ENCODE data around the gene SEMA7A. TPM values are rescaled to one million over a fixed set of nuclear protein-coding genes. Genes with fewer than 3 reads are reported as not detected.
"Not testable (repeated sequence)": the region's sequence is repeated elsewhere in the genome, so short reads cannot be mapped to it uniquely, and the experiment has no call there.

The SEMA7A gene
- total RNA-seq, 1 experiment from 2014 or later: 0.45 TPM

DNA sequence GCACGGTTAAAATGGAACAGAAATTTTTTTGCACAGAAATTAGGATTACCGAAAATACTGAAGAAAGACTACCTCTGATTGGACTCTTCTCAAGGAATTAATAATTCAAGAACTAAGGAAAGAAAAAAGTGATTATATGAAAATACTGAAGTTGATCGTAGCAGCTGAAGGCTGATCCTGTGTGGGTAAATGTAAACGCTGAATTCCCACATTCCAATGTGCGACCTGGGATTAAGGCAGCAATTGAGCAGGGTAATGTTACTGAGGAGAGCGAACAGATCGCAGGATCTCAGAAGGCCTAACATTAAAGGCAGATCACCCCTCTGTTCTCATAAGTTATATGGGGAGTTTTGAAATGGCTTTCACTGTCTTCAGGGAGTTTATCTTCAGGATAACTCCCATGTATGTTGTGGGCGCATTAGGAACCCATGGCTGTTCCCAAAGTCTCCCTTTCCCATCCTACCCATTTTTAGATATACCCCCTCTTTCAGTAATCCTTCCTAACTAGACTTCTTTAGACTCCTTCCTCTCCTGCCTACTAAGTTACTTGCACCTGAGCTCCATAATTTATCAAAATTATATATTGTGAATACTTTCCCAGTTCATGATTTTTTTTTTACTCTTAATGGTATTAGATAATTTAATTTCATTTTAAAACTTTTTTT is 28.2 kb upstream of the SEMA7A start:
- Histone ChIP-seq H3K36me3 (ENCODE audit: insufficient read depth, low read length, poor library complexity, severe bottlenecking) (peaks cover 6% of the 10 kb centered on the region), H3K27ac (ENCODE audit: low read depth, low read length, poor library complexity, severe bottlenecking) (peak overlapping the region; percentile 89), H3K4me3 (ENCODE audit: low read depth, low read length, poor library complexity, severe bottlenecking) (peak overlapping the region; percentile 76), H3K9me3 (ENCODE audit: low read depth, low read length, poor library complexity, severe bottlenecking) (no peaks in the 10 kb centered on the region), H3K4me1 (ENCODE audit: insufficient read depth, low read length, poor library complexity, severe bottlenecking) (no peaks in the 10 kb centered on the region), H3K27me3 (replicated peaks; ENCODE audit: insufficient read depth, low read depth, low read length, poor library complexity) (no peaks in the 10 kb centered on the region)
- DNase-seq (ENCODE audit: low spot score): peak; percentile 27
- POLR2A ChIA-PET (ENCODE audit: low non-redundant PET): no interaction called here
- BruUV-seq (replicated peaks): no TSS peak
- intact Hi-C loops (cut with micrococcal nuclease; ENCODE audit: unreplicated experiment): no loop called here
- CTCF ChIA-PET: no interaction called here
- TF ChIP-seq EZH2 (IDR thresholded peaks at IDR 0.05; ENCODE audit: borderline replicate concordance, low read depth, low read length, poor library complexity, severe bottlenecking): no peak

DNA sequence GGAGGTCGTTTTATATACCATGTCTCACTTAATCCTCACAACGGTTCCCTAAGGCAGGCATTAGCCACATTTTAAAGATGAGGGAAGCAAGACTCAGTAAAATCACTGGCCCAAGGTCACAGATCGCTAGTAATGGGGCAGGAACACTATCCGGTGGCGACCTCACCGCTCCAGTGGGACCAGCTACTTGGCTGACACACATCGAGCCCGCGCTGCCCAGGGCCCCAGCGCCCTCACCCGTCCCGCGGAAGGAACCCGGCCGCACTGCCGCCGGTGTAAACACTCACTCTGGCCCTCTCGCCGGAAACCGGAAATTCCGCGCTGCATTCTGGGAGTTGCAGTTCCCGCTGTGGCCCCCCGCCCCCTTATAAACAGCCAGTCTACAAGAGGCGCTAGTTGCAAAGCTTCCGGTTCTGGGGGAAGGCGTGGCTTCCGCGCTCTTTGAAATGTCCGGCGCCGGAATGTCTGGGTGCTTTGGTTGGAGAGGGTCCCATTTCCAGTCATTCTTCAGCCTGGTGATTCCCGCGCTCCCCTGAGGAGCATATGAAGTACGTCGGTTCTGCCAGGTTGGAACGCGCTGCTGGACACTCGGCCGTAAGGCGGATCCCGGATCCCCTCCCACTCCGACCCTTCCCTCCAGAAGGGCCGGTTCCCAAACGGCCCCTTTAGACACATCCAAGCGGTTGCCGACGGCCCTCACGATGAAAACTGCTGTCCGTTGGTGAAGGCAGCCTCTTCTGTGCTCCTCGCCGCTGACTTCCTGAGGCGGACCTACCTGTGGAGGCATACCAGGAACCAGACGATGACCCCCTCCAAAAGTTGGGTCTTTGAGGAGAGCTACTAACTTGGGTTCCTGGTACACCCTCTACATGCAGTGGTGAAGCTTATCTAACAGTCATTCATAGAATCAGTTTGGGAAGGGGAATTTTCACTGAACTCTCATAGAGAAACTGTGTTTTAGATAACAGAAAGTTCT is 27.4 kb upstream of the SEMA7A start, which contains the start of gene UBL7:
Gene UBL7 (minus strand): TSS at position 290 of the 976 bp plus-strand sequence. CDS start 2,293 bp downstream, outside the sequence.
- BruUV-seq (replicated peaks): TSS peak; percentile 75
- TF ChIP-seq, protein P1, sequence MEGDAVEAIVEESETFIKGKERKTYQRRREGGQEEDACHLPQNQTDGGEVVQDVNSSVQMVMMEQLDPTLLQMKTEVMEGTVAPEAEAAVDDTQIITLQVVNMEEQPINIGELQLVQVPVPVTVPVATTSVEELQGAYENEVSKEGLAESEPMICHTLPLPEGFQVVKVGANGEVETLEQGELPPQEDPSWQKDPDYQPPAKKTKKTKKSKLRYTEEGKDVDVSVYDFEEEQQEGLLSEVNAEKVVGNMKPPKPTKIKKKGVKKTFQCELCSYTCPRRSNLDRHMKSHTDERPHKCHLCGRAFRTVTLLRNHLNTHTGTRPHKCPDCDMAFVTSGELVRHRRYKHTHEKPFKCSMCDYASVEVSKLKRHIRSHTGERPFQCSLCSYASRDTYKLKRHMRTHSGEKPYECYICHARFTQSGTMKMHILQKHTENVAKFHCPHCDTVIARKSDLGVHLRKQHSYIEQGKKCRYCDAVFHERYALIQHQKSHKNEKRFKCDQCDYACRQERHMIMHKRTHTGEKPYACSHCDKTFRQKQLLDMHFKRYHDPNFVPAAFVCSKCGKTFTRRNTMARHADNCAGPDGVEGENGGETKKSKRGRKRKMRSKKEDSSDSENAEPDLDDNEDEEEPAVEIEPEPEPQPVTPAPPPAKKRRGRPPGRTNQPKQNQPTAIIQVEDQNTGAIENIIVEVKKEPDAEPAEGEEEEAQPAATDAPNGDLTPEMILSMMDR (conservative IDR thresholded peaks at IDR 0.05; ENCODE audit: low read depth, low read length): no peak; the same call in 1 of the 2 replicates
- TF ChIP-seq EZH2 (IDR thresholded peaks at IDR 0.05; ENCODE audit: borderline replicate concordance, low read depth, low read length, poor library complexity, severe bottlenecking): no peak
- peak within 1 kb of the TSS; percentile 76 for H3K4me3 ChIP-seq (ENCODE audit: low read depth, low read length, poor library complexity, severe bottlenecking)
- H3K27me3 ChIP-seq (replicated peaks; ENCODE audit: insufficient read depth, low read depth, low read length, poor library complexity): no peaks in the 10 kb centered on the region
- no peaks in the 10 kb centered on the region for H3K4me1 ChIP-seq (ENCODE audit: insufficient read depth, low read length, poor library complexity, severe bottlenecking)
- POLR2A ChIA-PET (ENCODE audit: low non-redundant PET): interaction anchor here (0.7 kb wide), 2 partner anchors 216 to 349 kb away, joined by 3 to 5 read pairs; no protein-coding TSS in a partner anchor
- peak within 1 kb of the TSS; percentile 89 for H3K27ac ChIP-seq (ENCODE audit: low read depth, low read length, poor library complexity, severe bottlenecking)
- peaks cover 6% of the 10 kb centered on the region for H3K36me3 ChIP-seq (ENCODE audit: insufficient read depth, low read length, poor library complexity, severe bottlenecking)
- DNase-seq (ENCODE audit: low spot score): peak; percentile 99
- CTCF ChIA-PET: interaction anchor here (0.7 kb wide), 1 partner anchor 469 kb away, joined by 4 read pairs; no protein-coding TSS in a partner anchor
- no peaks in the 10 kb centered on the region for H3K9me3 ChIP-seq (ENCODE audit: low read depth, low read length, poor library complexity, severe bottlenecking)
- intact Hi-C loops (cut with micrococcal nuclease; ENCODE audit: unreplicated experiment): no loop called here

DNA sequence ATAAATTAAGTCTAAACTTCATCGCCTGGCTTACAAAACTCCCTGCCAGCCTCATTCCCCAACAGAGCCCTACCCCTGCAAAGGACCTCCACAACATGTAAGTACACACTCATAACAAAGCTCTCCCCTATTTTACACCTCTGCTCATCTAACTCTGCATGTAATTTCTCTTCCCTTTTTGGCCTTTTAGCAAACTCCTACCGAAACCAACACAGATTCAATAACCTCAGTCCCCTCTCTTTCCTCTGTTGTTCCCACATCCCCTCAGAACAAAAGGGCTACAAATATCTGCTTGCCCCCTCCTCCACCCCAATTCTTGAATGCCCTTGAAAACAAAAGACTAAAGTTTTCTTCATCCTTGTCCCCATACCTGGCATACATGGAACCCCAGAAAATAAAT is 26.5 kb upstream of the SEMA7A start:
- Histone ChIP-seq H3K27me3 (replicated peaks; ENCODE audit: insufficient read depth, low read depth, low read length, poor library complexity) (no peaks in the 10 kb centered on the region), H3K4me3 (ENCODE audit: low read depth, low read length, poor library complexity, severe bottlenecking) (peak overlapping the region; percentile 76), H3K9me3 (ENCODE audit: low read depth, low read length, poor library complexity, severe bottlenecking) (no peaks in the 10 kb centered on the region), H3K36me3 (ENCODE audit: insufficient read depth, low read length, poor library complexity, severe bottlenecking) (peaks cover 5% of the 10 kb centered on the region), H3K4me1 (ENCODE audit: insufficient read depth, low read length, poor library complexity, severe bottlenecking) (no peaks in the 10 kb centered on the region), H3K27ac (ENCODE audit: low read depth, low read length, poor library complexity, severe bottlenecking) (peak overlapping the region; percentile 89)
- TF ChIP-seq, protein P1 (conservative IDR thresholded peaks at IDR 0.05; ENCODE audit: low read depth, low read length): no peak
- no peak for TF ChIP-seq EZH2 (IDR thresholded peaks at IDR 0.05; ENCODE audit: borderline replicate concordance, low read depth, low read length, poor library complexity, severe bottlenecking)
- DNase-seq (ENCODE audit: low spot score): no peak
- BruUV-seq (replicated peaks): no TSS peak
- intact Hi-C loops (cut with micrococcal nuclease; ENCODE audit: unreplicated experiment): no loop called here
- ChIA-PET POLR2A (ENCODE audit: low non-redundant PET) (no interaction called here), CTCF (no interaction called here)

DNA sequence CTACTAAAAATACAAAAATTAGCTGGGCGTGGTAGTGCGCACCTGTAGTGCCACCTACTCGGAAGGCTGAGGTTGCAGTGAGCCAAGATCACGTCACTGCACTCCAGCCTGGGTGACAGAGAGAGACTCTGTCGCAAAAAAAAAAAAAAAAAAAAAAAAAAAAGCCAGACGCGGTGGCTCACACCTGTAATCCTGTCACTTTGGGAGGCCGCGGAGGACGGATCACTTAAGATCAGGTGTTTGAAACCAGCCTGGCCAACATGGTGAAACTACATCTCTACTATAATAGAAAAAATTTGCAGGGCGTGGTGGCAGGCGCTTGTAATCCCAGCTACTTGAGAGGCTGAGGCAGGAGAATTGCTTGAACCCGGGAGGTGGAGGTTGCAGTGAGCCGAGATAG is 26.0 kb upstream of the SEMA7A start:
- H3K36me3 ChIP-seq (ENCODE audit: insufficient read depth, low read length, poor library complexity, severe bottlenecking); H3K4me1 ChIP-seq (ENCODE audit: insufficient read depth, low read length, poor library complexity, severe bottlenecking); POLR2A ChIA-PET (ENCODE audit: low non-redundant PET); DNase-seq (ENCODE audit: low spot score); BruUV-seq (replicated peaks); H3K27ac ChIP-seq (ENCODE audit: low read depth, low read length, poor library complexity, severe bottlenecking); intact Hi-C loops (cut with micrococcal nuclease; ENCODE audit: unreplicated experiment); CTCF ChIA-PET; H3K27me3 ChIP-seq (replicated peaks; ENCODE audit: insufficient read depth, low read depth, low read length, poor library complexity); H3K9me3 ChIP-seq (ENCODE audit: low read depth, low read length, poor library complexity, severe bottlenecking): not testable (repeated sequence)
- H3K4me3 ChIP-seq (ENCODE audit: low read depth, low read length, poor library complexity, severe bottlenecking): peak overlapping the region; percentile 76

Data from A673 (cell line).